Ishikawa (cell line): ENCODE data around the gene ERC1.

Experiments
- CEBPB ChIP-seq: IDR thresholded peaks from 2 replicates; pipeline ENCODE4 v1.6.1; 2012
- CREB1 ChIP-seq: IDR thresholded peaks from 2 replicates; pipeline ENCODE4 v1.6.1; 2012; ENCODE audit warnings: low read depth
- EGR1 ChIP-seq: IDR thresholded peaks from 2 replicates; pipeline ENCODE4 v1.6.1; 2012
- EP300 ChIP-seq: IDR thresholded peaks from 2 replicates; pipeline ENCODE4 v1.6.1; 2012; ENCODE audit warnings: borderline replicate concordance
- FOXM1 ChIP-seq: IDR thresholded peaks from 2 replicates; pipeline ENCODE4 v1.6.1; 2012; ENCODE audit warnings: low read depth, borderline replicate concordance
- NFIC ChIP-seq: IDR thresholded peaks from 2 replicates; pipeline ENCODE4 v1.6.1; 2012
- RAD21 ChIP-seq: IDR thresholded peaks from 2 replicates; pipeline ENCODE4 v1.6.1; 2012; ENCODE audit warnings: low read depth
- TAF1 ChIP-seq: IDR thresholded peaks from 2 replicates; pipeline ENCODE4 v1.6.1; 2012; ENCODE audit warnings: low read depth, mild to moderate bottlenecking
- TCF12 ChIP-seq: IDR thresholded peaks from 2 replicates; pipeline ENCODE4 v1.6.1; 2012; ENCODE audit warnings: low read depth
- TEAD4 ChIP-seq: IDR thresholded peaks from 2 replicates; pipeline ENCODE4 v1.6.1; 2012
- YY1 ChIP-seq: IDR thresholded peaks from 2 replicates; pipeline ENCODE4 v1.6.1; 2012; ENCODE audit warnings: low read depth
- ZBTB7A ChIP-seq: IDR thresholded peaks from 2 replicates; pipeline ENCODE4 v1.6.1; 2012; ENCODE audit warnings: low read depth
- TF ChIP-seq, protein P1 (sequence below): IDR thresholded peaks from 2 replicates; pipeline ENCODE4 v1.6.1; 2012
- TF ChIP-seq, protein P2 (sequence below): IDR thresholded peaks from 2 replicates; pipeline ENCODE4 v1.6.1; 2012; ENCODE audit warnings: low read depth, mild to moderate bottlenecking
- TF ChIP-seq, protein P3 (sequence below): IDR thresholded peaks from 2 replicates; pipeline ENCODE4 v1.6.1; 2012

Gene ERC1

DNA sequence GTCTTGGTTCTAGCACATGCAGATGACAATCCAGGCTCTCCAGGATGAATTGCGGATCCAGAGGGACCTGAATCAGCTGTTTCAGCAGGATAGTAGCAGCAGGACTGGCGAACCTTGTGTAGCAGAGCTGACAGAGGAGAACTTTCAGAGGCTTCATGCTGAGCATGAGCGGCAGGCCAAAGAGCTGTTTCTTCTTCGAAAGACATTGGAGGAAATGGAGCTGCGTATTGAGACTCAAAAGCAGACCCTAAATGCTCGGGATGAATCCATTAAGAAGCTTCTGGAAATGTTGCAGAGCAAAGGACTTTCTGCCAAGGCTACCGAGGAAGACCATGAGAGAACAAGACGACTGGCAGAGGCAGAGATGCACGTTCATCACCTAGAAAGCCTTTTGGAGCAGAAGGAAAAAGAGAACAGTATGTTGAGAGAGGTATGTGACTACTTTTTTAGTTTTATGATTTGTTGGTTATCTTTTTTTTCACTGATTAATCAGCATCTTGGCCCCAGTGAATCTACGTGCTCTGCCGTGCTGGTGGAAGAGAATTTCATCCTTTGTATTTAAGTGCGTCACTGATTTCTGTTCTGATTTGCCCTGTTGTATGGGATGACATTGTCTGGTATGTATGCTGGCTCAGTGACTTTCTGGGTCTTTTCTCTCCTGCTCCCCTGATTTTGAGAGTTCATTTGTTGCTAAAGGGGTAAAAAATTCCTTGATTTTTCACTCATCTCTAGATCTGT lies 92.3 kb downstream of the ERC1 start:
- TF ChIP-seq TEAD4, result no peak
- no peak for TF ChIP-seq TCF12

DNA sequence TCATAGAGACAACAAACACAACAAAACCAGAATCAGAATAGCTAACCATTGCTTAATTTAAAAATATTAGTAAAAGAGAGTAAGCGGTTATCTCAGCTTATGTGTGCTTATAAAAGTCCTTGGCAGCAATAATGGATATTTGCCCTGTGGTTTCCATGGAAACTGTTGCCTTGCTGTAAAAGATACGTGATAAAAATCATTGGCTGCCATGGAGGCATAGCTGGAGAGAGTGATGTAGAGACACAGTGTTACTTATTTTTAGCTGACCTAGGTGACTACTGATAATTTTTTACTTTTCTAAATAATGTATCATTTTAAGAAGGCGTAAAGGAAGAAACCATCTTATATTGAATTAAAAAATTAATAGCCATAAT lies 92.9 kb downstream of the ERC1 start:
- TF ChIP-seq NFIC (no peak), EP300 (no peak), CREB1 (no peak), YY1 (no peak), RAD21 (no peak), CEBPB (no peak), FOXM1 (no peak), EGR1 (no peak), ZBTB7A (no peak), TEAD4 (no peak), TCF12 (no peak), TAF1 (no peak)
- TF ChIP-seq, protein P1, sequence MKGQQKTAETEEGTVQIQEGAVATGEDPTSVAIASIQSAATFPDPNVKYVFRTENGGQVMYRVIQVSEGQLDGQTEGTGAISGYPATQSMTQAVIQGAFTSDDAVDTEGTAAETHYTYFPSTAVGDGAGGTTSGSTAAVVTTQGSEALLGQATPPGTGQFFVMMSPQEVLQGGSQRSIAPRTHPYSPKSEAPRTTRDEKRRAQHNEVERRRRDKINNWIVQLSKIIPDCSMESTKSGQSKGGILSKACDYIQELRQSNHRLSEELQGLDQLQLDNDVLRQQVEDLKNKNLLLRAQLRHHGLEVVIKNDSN, result no peak

DNA sequence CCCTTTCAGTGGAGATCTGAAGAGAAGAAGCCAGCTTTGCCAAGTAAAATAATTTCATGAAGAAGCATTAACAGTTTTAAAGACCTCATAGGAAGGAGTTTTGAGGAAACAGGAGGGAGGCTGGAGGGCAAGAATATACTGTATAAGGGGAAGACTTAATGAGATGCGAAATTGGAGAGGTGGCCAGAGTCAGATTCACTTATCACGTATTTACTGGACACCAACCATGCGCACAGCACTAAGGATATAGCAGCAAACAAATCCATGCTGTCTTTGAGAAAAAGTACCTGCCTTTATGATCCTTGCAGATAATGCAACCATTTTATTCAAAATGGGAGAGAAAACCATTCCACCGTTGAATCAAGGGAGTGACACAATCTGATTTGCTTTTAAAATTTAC lies 100.3 kb downstream of the ERC1 start:
- TF ChIP-seq, protein P2, sequence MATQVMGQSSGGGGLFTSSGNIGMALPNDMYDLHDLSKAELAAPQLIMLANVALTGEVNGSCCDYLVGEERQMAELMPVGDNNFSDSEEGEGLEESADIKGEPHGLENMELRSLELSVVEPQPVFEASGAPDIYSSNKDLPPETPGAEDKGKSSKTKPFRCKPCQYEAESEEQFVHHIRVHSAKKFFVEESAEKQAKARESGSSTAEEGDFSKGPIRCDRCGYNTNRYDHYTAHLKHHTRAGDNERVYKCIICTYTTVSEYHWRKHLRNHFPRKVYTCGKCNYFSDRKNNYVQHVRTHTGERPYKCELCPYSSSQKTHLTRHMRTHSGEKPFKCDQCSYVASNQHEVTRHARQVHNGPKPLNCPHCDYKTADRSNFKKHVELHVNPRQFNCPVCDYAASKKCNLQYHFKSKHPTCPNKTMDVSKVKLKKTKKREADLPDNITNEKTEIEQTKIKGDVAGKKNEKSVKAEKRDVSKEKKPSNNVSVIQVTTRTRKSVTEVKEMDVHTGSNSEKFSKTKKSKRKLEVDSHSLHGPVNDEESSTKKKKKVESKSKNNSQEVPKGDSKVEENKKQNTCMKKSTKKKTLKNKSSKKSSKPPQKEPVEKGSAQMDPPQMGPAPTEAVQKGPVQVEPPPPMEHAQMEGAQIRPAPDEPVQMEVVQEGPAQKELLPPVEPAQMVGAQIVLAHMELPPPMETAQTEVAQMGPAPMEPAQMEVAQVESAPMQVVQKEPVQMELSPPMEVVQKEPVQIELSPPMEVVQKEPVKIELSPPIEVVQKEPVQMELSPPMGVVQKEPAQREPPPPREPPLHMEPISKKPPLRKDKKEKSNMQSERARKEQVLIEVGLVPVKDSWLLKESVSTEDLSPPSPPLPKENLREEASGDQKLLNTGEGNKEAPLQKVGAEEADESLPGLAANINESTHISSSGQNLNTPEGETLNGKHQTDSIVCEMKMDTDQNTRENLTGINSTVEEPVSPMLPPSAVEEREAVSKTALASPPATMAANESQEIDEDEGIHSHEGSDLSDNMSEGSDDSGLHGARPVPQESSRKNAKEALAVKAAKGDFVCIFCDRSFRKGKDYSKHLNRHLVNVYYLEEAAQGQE, result no peak
- TF ChIP-seq, protein P3, sequence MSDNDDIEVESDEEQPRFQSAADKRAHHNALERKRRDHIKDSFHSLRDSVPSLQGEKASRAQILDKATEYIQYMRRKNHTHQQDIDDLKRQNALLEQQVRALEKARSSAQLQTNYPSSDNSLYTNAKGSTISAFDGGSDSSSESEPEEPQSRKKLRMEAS, result no peak
- no peak for TF ChIP-seq ZBTB7A
- TF ChIP-seq TAF1, result no peak
- TF ChIP-seq EGR1, result no peak
- TF ChIP-seq FOXM1, result no peak
- no peak for TF ChIP-seq NFIC
- TF ChIP-seq, protein P1, result no peak
- TF ChIP-seq CREB1, result no peak
- no peak for TF ChIP-seq EP300
- TF ChIP-seq YY1, result no peak

DNA sequence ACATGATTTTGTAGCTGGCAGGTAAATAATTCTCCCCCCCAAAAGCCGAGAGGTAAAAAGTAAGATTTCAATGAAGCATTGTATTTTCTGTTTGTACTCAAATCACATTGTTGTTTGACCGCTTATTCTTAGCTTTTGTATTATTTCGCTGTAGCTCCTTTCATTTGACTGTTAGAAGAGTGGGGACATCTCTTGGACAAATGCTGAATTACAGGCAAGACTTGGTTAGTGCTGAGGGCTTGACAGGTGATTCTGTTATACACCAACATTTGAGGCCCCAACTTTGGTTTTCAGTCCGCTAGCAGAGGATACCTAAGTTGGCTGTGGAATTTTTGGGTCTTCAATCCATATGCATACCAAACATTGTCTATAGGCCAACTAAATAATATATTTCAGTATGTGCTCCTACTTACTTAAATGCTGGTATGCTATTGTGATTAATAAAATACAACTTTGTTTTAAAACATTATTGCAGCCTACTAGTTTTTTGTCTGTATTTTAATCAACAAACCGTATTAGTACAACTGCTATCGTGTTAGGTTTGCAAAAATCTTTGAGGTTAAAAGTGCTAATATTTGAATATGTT lies 102.2 kb downstream of the ERC1 start:
- peak; percentile 87 for TF ChIP-seq RAD21
- TF ChIP-seq, protein P2, result no peak

DNA sequence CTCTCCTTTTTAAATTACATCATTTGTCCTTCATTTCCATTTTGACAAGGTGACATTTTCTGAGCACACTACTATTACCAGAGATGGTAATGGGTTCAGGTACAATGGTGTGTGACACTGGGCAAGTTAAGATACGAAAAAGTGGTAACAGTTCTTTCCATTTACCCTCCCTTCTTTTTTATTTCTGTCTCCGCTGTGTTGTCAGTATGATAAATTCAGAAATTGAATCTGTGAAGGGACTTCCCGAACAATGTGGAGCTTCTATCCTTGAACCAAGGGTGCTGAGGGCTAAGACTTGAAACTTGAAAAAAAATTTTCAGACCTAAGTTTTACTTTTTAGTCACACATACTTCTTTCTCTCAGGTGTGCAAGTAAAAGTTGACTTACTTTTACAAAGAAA lies 103.7 kb downstream of the ERC1 start:
- no peak for TF ChIP-seq FOXM1
- no peak for TF ChIP-seq EGR1
- TF ChIP-seq ZBTB7A, result no peak
- TF ChIP-seq CEBPB, result no peak
- TF ChIP-seq YY1, result no peak
- TF ChIP-seq RAD21, result no peak
- TF ChIP-seq, protein P3, result no peak
- no peak for TF ChIP-seq NFIC
- TF ChIP-seq, protein P1, result no peak
- TF ChIP-seq TAF1, result no peak
- no peak for TF ChIP-seq TCF12

DNA sequence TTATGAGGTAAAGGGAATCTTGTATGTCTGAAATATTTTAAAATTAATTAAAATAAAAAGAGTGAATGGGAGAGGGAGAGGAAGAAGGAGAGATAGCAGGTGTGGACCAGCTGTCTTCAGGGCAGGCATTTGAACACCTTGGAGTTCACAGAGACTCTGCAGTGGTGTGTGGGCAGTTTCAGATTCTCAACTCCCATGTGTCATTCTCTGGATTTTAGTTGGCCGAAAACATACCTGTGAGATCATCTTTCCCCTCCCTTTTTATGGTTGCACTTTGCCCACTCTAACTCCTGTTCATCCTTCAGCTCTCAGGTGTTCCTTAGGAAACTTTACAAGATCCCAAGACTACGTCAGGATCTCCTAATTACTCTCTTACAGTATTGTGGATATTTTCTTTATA lies 108.1 kb downstream of the ERC1 start:
- TF ChIP-seq EGR1 (no peak), CEBPB (no peak), EP300 (no peak), YY1 (no peak), RAD21 (no peak), NFIC (no peak), FOXM1 (no peak), ZBTB7A (no peak), TAF1 (no peak), TEAD4 (no peak), TCF12 (no peak), CREB1 (no peak)
- TF ChIP-seq, protein P2, result no peak
- TF ChIP-seq, protein P1, result no peak
- TF ChIP-seq, protein P3, result no peak
